ENCODE measurements around the gene SP3.

The SP3 gene

GRCh38 chr2:173993459-173993858, 28.3 kb upstream of the SP3 start:
- no peak for DNase-seq

- no peak for DNase-seq
Observed at GRCh38 chr2:173991856-173992588, 26.8 kb upstream of the SP3 start.

GRCh38 chr2:173990970-173991819, 26.0 kb upstream of the SP3 start:
- no peak for DNase-seq

- no peak for DNase-seq
Observed at GRCh38 chr2:173990245-173990644, 25.1 kb upstream of the SP3 start.

- no peak for DNase-seq
Observed at GRCh38 chr2:173989884-173990215, 24.7 kb upstream of the SP3 start.

- no peak for DNase-seq
Observed at GRCh38 chr2:173989160-173989883, 24.1 kb upstream of the SP3 start.

GRCh38 chr2:173986805-173987204, 21.6 kb upstream of the SP3 start:
- DNase-seq, result no peak

- DNase-seq, result no peak
Observed at GRCh38 chr2:173985605-173985992, 20.4 kb upstream of the SP3 start.

GRCh38 chr2:173984866-173985604, 19.9 kb upstream of the SP3 start:
- DNase-seq, result no peak

- DNase-seq, result no peak
Observed at GRCh38 chr2:173983391-173983871, 18.3 kb upstream of the SP3 start.

GRCh38 chr2:173982918-173983317, 17.7 kb upstream of the SP3 start:
- DNase-seq, result no peak

GRCh38 chr2:173982182-173982714, 17.1 kb upstream of the SP3 start:
- DNase-seq, result no peak

GRCh38 chr2:173981520-173981919, 16.3 kb upstream of the SP3 start:
- no peak for DNase-seq

- DNase-seq, result no peak
Observed at GRCh38 chr2:173979751-173980351, 14.7 kb upstream of the SP3 start.

GRCh38 chr2:173978447-173978846, 13.3 kb upstream of the SP3 start:
- DNase-seq, result peak; percentile 31

GRCh38 chr2:173972636-173973035, 7.5 kb upstream of the SP3 start:
- peak; percentile 34 for DNase-seq

GRCh38 chr2:173972165-173972564, 7.0 kb upstream of the SP3 start:
- no peak for DNase-seq

GRCh38 chr2:173970516-173970924, 5.3 kb upstream of the SP3 start:
- no peak for DNase-seq

GRCh38 chr2:173969886-173970285, 4.7 kb upstream of the SP3 start:
- no peak for DNase-seq

- no peak for DNase-seq
Observed at GRCh38 chr2:173968551-173968950, 3.4 kb upstream of the SP3 start.

- DNase-seq, result no peak
Observed at GRCh38 chr2:173966274-173967098, 1.3 kb upstream of the SP3 start.

Measured in kidney glomerular epithelial cell (primary cell).